Endometrial microvascular endothelial cells (primary cell): ENCODE measurements around the gene PTK7. TPM values are rescaled to one million over a fixed set of nuclear protein-coding genes. Genes with fewer than 3 reads are reported as not detected.
"Not testable (repeated sequence)": the region's sequence is repeated elsewhere in the genome, so short reads cannot be mapped to it uniquely, and the experiment has no call there.

Experiments used
- in situ Hi-C: cut with HindIII; loops from 2 replicates; pipeline ENCODE4 v1.10.0; 2017; ENCODE audit warnings: low sequenced_read_pairs, low pct_unique_long_range_greater_than_20kb; ENCODE audit errors: inconsistent ontology term
- total RNA-seq: library from RNA; depleted of rRNA; stranded (reverse); fragments of >200 nt; gene quantifications from one replicate; pipeline ENCODE4 v1.2.3, GENCODE V29; 2015; ENCODE audit errors: inconsistent ontology term

Gene PTK7
- total RNA-seq, 1 donor from 2014 or later = 43.1 TPM

- in situ Hi-C loops = no loop called here
Observed at GRCh38 chr6:43103253-43103876, 27.3 kb downstream of the PTK7 start.

DNA sequence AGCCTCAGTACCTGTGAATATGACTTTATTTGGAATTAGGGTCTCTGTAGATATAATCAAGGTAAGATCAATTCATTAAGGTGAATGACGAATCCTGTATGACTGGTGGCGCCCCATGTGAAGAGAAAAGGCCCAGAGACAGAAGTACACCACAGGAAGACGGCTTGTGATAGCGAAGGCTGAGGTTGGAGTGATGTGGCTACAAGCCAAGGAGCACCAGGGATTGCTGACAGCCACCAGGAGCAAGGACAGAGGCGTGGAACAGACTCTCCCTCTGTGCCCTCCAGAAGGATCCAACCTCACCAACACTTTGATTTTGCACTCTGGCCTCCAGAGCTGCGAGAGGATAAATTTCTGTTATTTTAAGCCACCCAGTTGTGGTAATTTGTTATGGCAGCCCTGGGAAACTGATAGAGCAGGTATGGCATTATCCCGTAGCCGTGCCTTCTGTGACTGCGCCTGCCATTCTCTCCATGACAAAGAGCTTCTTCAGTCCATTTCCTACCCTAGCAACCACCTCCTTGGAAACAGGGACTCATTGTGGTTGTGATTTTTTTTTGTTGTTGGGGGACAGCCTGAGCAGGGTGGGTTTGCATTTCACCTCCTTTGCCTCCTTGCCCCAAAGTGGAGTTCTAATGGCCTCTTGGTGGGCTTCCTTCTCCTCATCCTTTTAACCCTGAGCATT lies 29.6 kb downstream of the PTK7 start:
- in situ Hi-C loops = no loop called here

GRCh38 chr6:43107344-43108062 lies 31.4 kb downstream of the PTK7 start:
- in situ Hi-C loops = no loop called here

DNA sequence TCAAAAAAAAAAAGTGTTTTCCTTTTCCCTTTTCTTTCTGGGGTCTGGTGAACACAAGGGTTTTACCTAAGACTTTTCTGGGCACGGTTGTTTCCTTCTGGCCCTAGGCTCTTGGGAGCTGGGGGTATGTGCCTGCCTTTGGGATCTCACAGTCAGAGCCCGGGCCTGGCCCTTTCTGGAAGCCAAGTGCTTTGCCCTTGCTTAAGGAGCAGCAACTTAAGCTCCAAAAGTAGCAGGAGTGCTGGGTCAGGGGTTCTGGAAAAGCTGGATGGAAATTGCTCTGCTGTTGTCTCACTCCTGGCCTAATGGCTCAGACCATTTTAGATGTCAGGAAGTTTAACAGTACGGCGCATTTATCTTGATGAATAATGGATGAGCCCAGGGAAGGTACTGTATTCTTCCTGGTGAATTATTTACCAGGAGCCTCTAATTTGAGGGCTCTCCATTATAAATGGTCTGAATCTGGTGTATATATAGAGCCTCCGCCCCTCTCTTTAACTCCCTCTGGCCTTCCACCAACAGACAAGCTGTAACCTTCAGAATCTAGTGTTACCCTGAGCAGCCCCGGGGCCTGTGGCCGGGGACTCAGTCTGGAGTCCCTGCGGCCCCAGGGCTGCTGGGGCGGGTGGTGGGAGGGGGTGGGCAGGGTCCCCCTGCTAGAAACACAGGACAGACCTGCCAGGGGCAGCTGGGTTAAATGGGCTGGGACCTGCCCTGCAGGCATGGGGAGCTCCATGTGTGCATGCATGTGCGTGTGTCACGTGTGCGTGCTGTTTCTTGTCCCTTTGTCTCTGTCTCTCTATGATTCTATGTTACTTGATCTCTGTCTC lies 37.5 kb downstream of the PTK7 start:
- in situ Hi-C loops = no loop called here

GRCh38 chr6:43115365-43115764 lies 39.3 kb downstream of the PTK7 start:
- in situ Hi-C loops = no loop called here

- in situ Hi-C loops = not testable (repeated sequence)
Observed at GRCh38 chr6:43117466-43117865, 41.4 kb downstream of the PTK7 start.

- in situ Hi-C loops = no loop called here
Observed at GRCh38 chr6:43119482-43119881, 43.4 kb downstream of the PTK7 start.

- in situ Hi-C loops = no loop called here
Observed at GRCh38 chr6:43120101-43120763, 44.1 kb downstream of the PTK7 start.

- in situ Hi-C loops = no loop called here
Observed at GRCh38 chr6:43120944-43121913, 45.1 kb downstream of the PTK7 start.

- in situ Hi-C loops = no loop called here
Observed at GRCh38 chr6:43122146-43122545, 46.0 kb downstream of the PTK7 start.

- in situ Hi-C loops = no loop called here
Observed at GRCh38 chr6:43123461-43124314, 47.6 kb downstream of the PTK7 start.

DNA sequence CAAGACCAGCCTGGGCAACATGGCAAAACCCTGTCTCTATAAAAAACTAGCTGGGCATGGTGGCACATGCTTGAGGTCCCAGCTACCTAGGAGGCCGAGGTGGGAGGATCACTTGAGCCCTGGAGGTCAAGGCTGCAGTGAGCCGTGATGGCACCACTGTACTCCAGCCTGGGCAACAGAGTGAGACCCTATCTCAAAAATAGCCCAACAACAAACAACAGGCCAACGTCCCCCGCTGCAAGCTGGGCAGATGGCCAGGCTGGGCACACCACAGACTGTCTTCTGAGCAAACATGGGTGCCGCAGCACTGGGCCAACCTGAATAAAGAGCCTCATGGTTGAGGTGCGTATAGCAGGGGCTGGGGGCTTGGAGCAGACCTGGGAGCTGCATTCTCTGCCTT lies 48.4 kb downstream of the PTK7 start:
- in situ Hi-C loops = no loop called here

GRCh38 chr6:43125119-43125518 lies 49.0 kb downstream of the PTK7 start:
- in situ Hi-C loops = no loop called here

GRCh38 chr6:43125555-43125954 lies 49.4 kb downstream of the PTK7 start:
- in situ Hi-C loops = no loop called here

- in situ Hi-C loops = no loop called here
Observed at GRCh38 chr6:43127180-43127579, 51.1 kb downstream of the PTK7 start.

DNA sequence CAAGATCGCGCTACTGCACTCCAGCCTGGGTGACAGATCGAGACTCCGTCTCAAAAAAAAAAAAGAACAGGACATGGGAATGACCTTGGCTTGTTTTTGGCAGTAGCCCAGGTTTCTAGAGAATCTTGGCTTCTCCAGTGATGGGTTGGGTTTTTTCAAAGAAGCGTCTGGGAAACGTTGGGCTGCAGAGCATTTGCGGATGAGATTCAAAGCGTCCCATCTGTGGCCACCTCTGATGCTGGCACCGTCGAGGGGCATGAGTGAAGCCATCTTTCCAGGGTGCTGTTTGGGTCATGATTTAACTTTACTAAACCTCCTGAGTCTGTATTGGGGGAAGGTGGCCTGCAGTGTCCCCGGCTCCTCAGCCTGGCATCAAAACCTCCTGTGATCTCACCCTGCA lies 51.8 kb downstream of the PTK7 start:
- in situ Hi-C loops = no loop called here

- in situ Hi-C loops = no loop called here
Observed at GRCh38 chr6:43128926-43129325, 52.8 kb downstream of the PTK7 start.
